Panc1 (cell line): Measurements from ENCODE around the gene KCNK15. TPM values are rescaled to one million over a fixed set of nuclear protein-coding genes. Genes with fewer than 3 reads are reported as not detected.

Experiments used
- ATAC-seq: fragments of 200-7000 bp; cut with Tn5 transposase; 2 replicates; pipeline ENCODE4 v1.9.1; 2020; ENCODE audit warnings: mild to moderate bottlenecking, moderate library complexity
- BruUV-seq: library from RNA; stranded (reverse); fragments of 400-500 nt; replicated peaks from 2 replicates; lab custom pipeline; 2021; lab: Mats Ljungman, UMichigan
- CTCF ChIA-PET: fragments of 300-600 bp; sonication (Branson Sonifier 250); formaldehyde crosslinking; loops from one replicate; lab custom pipeline; 2022; ENCODE audit warnings: antibody characterized with exemption; lab: Charles Lee
- POLR2A ChIA-PET: fragments of 300-600 bp; sonication (Branson Sonifier 250); formaldehyde crosslinking; loops from one replicate; lab custom pipeline; 2022; ENCODE audit warnings: antibody characterized with exemption; lab: Charles Lee
- DNase-seq: peaks from one replicate; pipeline ENCODE4 v3.0.0-alpha.2; 2010; ENCODE audit warnings: low read depth, low spot score
- H3K27ac ChIP-seq: 2 replicates; pipeline ENCODE4 v1.5.1; 2011; ENCODE audit warnings: mild to moderate bottlenecking, low read length, inconsistent platforms
- H3K27me3 ChIP-seq: fragments of 200-500 bp; sonication (Bioruptor generic); 2 replicates; pipeline ENCODE4 v1.6.0; 2014; ENCODE audit warnings: low read length, inconsistent platforms; ENCODE audit not compliant: control insufficient read depth, insufficient read depth
- H3K36me3 ChIP-seq: fragments of 200-500 bp; sonication (Bioruptor generic); 2 replicates; pipeline ENCODE4 v1.5.1; 2014; ENCODE audit warnings: inconsistent platforms, mild to moderate bottlenecking, low read length, moderate library complexity; ENCODE audit not compliant: control insufficient read depth, insufficient read depth
- H3K4me1 ChIP-seq: 2 replicates; pipeline ENCODE4 v1.5.1; 2011; ENCODE audit warnings: inconsistent platforms, mild to moderate bottlenecking, low read length, moderate library complexity; ENCODE audit not compliant: control insufficient read depth, insufficient read depth
- H3K4me3 ChIP-seq, 2 experiments: 2 replicates each; pipeline ENCODE4 v1.5.1; 2011 to 2012; ENCODE audit warnings: low read depth in 2 of 2, low read length in 2 of 2, mild to moderate bottlenecking in 2 of 2, inconsistent platforms in 1 of 2, moderate library complexity in 1 of 2
- H3K9me3 ChIP-seq: fragments of 200-500 bp; sonication (Bioruptor generic); 2 replicates; pipeline ENCODE4 v1.5.1; 2014; ENCODE audit warnings: low read depth, mild to moderate bottlenecking, inconsistent platforms, low read length, moderate library complexity; ENCODE audit not compliant: control insufficient read depth, insufficient read depth
- CTCF ChIP-seq: fragments of 450-650 bp; IDR thresholded peaks from 2 replicates; pipeline ENCODE4 v1.5.1; 2017; ENCODE audit warnings: mild to moderate bottlenecking
- POLR2AphosphoS5 ChIP-seq: IDR thresholded peaks from 2 replicates; pipeline ENCODE4 v1.6.1; 2012; ENCODE audit warnings: mild to moderate bottlenecking, low read depth, low read length, moderate library complexity
- REST ChIP-seq, 2 experiments: IDR thresholded peaks; 2 replicates each; pipeline ENCODE4 v1.6.1; 2011 to 2012; ENCODE audit warnings: low read depth in 2 of 2, control low read depth in 1 of 2, low read length in 1 of 2, mild to moderate bottlenecking in 1 of 2, moderate library complexity in 1 of 2; ENCODE audit not compliant: insufficient read depth in 1 of 2
- SIN3A ChIP-seq: IDR thresholded peaks from 2 replicates; pipeline ENCODE4 v1.6.1; 2012; ENCODE audit warnings: low read depth, mild to moderate bottlenecking, low read length, moderate library complexity, borderline replicate concordance; ENCODE audit not compliant: insufficient read depth
- TCF7L2 ChIP-seq: IDR thresholded peaks from 2 replicates; pipeline ENCODE4 v1.6.1; 2011; ENCODE audit warnings: mild to moderate bottlenecking, low read depth, low read length, inconsistent platforms
- in situ Hi-C: cut with HindIII; loops from 2 replicates; pipeline ENCODE4 v1.10.0; 2016; ENCODE audit warnings: low sequenced_read_pairs, low pct_unique_long_range_greater_than_20kb
- intact Hi-C: fragments of 100-400 bp; cut with micrococcal nuclease; formaldehyde crosslinking; loops from one replicate; pipeline ENCODE4 v1.10.0; 2022; ENCODE audit not compliant: unreplicated experiment
- total RNA-seq: library from RNA; stranded (reverse); gene quantifications from one replicate; pipeline ENCODE4 v1.2.1, GENCODE V29; 2021; ENCODE audit not compliant: unreplicated experiment

The KCNK15 gene
- total RNA-seq, 1 experiment from 2014 or later: 7.4 TPM

GRCh38 chr20:44747166-44748004, 1.7 kb downstream of the KCNK15 start:
- ChIA-PET CTCF (interaction anchor here (0.5 to 1.4 kb wide), 7 partner anchors 30 to 120 kb away, joined by 3 to 6 read pairs (median 3); no protein-coding TSS in a partner anchor), POLR2A (no interaction called here)
- peak overlapping the region; percentile 86; the same call in 1 of the 2 replicates for H3K27ac ChIP-seq
- H3K27me3 ChIP-seq: no peaks in the 10 kb centered on the region
- DNase-seq (peak; percentile 69), ATAC-seq (peak; percentile 82)
- no peaks in the 10 kb centered on the region for H3K36me3 ChIP-seq
- peaks cover 22% of the 10 kb centered on the region for H3K4me1 ChIP-seq
- intact Hi-C loops (loop anchor here (1.0 kb wide), 1 partner anchor 120 kb away; no protein-coding TSS in a partner anchor), in situ Hi-C loops (no loop called here)
- BruUV-seq: no TSS peak
- H3K4me3 ChIP-seq: peak overlapping the region; percentile 52 to 88
- no peaks in the 10 kb centered on the region for H3K9me3 ChIP-seq
- TF ChIP-seq TCF7L2 (peak; percentile 43; the same call in 1 of the 2 replicates), POLR2AphosphoS5 (no peak), REST (IDR thresholded peaks at IDR 0.05; ENCODE audit: insufficient read depth in 1 of 2, low read depth in 2 of 2, low read length in 1 of 2) (no peak), SIN3A (no peak), CTCF (peak; percentile 88)

- no TSS peak for BruUV-seq
- H3K27ac ChIP-seq: peak overlapping the region; percentile 10; the same call in 1 of the 2 replicates
- H3K4me1 ChIP-seq: peaks cover 22% of the 10 kb centered on the region
- intact Hi-C loops (no loop called here), in situ Hi-C loops (no loop called here)
- no peaks in the 10 kb centered on the region for H3K36me3 ChIP-seq
- H3K9me3 ChIP-seq: no peaks in the 10 kb centered on the region
- DNase-seq (no peak), ATAC-seq (no peak)
- TF ChIP-seq REST (IDR thresholded peaks at IDR 0.05; ENCODE audit: insufficient read depth in 1 of 2, low read depth in 2 of 2, low read length in 1 of 2): no peak
- H3K27me3 ChIP-seq: no peaks in the 10 kb centered on the region
- CTCF ChIA-PET: interaction anchor here (0.6 to 1.4 kb wide), 4 partner anchors 29 to 1242 kb away, joined by 3 to 7 read pairs (median 6); no protein-coding TSS in a partner anchor
- peak overlapping the region; percentile 52 to 88; a peak in 3 of 4 replicates for H3K4me3 ChIP-seq
- POLR2A ChIA-PET: interaction anchor here (0.6 kb wide), 1 partner anchor 145 kb away, joined by 3 read pairs; no protein-coding TSS in a partner anchor
These were observed 2.3 kb downstream of the KCNK15 start for GRCh38 chr20:44748005-44748370.
